Activated CD8-positive, alpha-beta memory T cell treated with anti-CD3 and anti-CD28 coated beads, Interleukin-2, amount 50 U/mL, for 1 hour (primary cell): ENCODE results near the gene CHN1.

Source experiments
- DNase-seq: peaks from one replicate; pipeline ENCODE4 v3.0.0-alpha.2; 2020; ENCODE audit errors: extremely low read depth

The CHN1 gene

DNA sequence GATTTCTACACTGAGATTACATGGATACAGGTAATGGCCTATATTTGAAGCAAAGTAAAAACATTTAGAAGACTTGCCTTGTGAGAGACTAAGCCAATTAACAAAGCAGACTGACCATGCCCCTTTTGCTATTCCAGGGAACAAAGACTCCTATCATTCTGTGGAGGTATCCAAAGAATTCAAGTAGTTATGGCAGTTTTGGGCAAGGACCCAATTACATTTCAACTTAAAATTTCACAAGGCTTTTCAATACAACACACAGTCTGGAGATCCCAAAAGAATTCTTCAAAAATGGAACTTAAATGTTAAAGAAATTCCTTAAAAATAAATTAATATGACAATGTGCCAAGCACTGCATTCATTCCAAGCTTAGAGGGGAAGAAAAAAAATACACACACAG, 131.7 kb downstream of the CHN1 start:
- DNase-seq: no peak

DNA sequence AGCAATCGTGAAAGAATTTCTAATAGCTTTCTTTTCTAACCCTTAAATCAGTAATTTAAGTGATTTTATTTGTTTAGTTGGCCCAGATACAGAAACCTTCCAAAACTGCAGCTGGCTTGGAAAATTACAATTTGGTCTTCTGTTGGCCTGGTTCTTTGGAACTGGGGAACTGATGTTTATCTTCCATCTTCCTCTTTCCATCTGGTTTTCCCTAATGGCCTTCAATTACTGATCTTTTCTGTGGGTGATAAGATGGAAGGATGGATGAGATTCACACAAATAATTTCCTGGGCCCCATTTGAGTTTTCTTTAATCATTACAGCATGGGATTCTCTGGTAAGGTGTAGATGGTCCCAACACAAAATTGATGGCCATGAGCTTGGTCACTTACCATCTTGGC, 134.4 kb downstream of the CHN1 start:
- no peak for DNase-seq

DNA sequence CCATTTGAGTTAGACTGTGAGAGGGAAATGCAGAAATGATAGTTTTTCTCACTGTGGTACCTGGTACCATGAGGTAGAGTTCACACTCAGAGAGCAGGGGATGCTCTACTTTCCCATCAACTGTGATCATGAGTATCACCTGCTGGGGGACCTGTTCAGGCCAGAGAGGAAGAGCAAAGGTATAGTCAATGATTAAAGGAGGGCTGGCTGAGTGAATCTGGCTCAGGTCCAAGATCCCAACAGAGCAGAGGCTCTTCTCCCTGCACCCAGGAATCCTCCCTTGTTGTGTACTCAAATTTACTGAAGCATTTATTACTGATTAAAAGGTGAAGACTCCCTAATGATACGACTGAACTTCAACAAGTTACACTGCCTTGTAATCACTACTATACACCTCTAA, 136.3 kb downstream of the CHN1 start:
- DNase-seq: no peak

DNA sequence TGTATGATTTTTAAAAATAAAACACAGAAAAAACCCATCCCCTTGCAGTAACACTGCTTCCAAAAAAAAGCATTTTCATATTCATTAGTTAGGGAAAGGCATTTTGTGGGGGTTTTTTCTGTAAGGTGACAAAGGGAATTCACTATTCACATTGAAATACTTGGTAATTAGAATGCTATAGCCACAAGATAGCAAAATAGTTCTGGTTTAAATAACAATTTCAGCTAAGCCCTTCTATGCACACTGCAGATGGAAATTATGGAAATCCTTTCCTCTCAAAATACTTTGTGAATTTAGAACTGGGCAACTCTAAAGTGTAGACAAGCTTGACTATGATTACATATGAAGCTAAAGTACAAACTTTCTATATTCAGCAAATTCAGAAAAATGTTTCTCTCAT, 138.8 kb downstream of the CHN1 start:
- DNase-seq: no peak

DNA sequence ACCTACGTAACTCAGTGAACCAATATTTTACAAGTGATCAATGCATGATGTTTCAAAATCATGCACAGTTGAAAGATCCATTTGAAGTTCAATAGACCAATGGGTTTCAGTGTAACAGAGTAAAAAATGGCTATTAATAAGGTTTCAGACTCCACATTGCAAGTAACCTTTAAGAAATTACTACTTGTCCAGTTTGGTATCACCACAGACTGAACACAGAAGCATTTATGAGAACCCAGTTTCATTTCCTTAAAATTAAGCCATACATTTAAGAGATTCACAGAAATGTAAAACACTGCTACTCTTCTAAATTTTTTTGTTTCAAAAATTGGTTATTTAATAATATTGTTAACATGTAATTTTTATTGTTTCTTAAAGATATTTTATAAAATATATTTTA, 142.0 kb downstream of the CHN1 start:
- DNase-seq: no peak

DNA sequence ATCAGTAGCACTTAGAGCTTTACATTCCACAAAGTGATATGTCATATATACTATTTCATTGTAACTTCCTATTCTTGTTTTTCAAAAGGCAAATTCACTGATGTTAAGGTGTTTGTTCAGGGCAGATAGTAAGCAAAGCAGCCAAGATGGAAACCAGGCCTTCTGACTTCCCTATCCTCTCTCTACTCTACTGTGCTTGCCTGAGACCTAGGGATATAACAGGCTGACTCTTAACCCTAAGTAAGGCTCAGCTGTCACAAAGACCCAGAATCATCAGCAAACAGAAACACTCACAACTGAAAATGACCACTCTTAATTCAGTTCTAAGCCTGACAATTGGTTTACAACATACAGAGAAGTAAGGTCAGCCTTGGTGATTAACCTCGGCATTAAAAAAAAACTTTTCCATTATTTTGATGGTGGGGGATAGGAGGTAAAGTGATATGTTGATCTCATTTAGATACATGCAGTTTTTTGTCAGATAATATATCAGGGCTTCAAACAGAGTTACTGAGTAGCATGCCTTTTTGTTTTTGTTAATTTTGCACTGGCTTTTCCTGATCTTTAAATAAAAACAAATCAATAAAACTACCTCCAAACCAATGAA, 145.5 kb downstream of the CHN1 start:
- no peak for DNase-seq

DNA sequence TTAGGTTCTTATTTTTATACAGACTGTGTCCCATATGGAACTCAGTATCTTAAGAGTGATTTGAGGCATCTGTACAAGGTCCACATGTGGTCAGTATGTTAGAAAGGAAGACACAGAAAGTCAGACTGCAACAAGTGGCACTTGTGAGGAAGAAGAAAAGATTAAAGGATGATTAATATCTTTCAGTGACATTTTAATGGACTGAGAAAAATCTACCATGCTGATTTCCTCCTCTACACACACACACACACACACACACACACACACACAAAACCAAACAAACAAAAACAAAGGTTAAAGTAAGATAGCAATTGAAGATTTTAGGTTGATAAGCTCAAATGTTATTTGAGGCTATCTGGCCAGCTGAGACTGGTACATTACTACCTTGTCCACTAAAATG, 146.4 kb downstream of the CHN1 start:
- no peak for DNase-seq

DNA sequence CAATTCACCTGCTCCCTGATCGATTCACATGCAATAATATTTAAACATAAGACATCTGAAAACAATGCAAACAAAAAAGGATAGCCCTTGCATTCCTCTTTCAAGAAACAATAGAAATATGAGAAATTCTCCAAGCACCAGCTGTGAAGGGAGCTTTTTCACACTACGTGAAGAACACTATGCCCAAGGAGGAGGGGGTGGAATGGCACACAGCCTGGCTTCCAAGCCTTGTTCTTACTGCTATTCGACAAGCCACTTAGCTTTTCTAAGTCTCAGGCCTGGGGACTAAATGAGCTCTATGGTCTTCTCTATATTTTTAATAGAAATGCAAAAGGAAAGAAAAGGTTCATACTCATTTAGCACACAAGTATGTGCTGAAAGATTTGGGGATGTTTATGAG, 148.7 kb downstream of the CHN1 start:
- DNase-seq: no peak

DNA sequence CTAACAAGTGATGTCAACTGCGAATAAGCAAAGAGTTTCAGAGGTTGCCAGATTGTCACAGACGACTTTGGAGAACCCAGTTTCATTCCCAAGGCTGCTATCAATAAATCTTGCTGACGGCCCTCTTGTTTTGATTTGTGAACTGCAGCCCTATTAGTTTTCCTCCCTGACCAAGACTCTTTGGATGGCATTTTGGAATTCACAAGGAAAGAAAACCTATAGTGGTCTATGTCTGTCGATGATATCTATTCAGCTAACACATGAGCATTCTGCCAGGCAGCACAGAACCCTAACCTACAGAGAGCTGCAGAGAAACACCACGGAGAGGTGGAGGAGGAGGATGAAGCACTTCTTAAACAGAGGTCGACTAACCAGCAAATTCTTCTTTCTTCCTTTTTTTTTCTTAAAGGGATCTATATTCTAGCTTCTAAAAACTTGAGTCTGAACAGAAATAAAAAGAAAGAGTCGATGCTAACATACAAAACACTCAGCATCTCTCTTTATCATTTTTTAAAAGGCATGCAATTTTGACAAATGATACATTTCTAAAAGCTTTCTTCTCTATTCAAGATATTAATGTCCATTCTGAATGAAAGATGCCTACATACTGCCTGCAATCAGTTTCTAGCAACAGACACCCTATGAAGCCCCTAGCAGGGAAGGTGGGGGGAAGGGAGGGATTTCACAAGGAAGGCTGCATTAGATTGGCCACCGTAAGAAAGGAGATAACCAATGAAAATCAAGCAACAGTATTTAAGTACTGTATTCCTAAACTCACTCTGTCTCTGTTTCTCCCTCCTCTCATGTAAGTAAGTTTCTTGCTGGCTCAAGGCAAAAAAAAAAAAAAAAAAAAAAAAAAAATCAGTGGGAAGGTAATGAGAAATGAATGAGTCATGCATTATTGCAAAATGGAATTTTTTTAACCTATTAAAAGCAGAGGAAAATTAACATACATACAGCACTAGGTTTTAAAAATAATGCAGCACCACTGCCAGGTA, 157.9 kb downstream of the CHN1 start:
- no peak for DNase-seq

DNA sequence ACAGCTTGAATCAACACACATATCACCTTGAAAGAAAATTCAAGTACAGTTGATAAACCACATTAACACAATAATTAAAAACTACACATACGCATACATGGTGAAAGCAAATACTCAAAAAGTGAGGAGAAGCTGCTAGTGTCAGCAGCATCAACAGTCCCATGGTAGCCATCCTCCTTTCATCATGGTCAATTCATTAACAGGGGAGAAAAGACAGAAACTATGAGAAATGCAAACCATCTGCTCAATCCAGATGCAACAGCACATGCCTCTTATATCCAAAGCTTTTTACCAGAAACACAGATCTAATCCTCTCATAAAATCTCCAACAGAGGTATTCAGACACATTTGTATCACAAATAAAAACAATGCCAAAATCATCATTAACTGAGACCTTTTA, 159.0 kb downstream of the CHN1 start:
- DNase-seq: no peak

DNA sequence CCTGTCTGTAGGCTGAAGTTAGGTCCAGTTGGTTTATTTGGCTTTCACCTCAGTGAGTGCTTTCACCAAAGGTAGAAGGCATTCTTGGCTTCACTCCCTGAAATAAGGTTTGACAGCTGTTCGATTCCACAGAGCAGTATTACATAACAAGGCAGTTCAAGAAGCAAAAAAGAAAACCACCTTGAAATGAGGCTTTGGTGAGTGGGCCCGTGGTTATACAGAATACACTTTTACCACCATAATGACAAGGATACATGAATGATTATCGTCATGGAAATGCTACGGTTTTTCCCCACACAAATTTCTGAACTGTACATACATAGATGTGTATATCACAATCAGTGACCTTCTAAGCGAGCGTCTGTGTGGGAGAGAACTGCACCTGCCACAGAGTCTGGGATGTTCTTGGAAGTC, 160.9 kb downstream of the CHN1 start:
- no peak for DNase-seq

DNA sequence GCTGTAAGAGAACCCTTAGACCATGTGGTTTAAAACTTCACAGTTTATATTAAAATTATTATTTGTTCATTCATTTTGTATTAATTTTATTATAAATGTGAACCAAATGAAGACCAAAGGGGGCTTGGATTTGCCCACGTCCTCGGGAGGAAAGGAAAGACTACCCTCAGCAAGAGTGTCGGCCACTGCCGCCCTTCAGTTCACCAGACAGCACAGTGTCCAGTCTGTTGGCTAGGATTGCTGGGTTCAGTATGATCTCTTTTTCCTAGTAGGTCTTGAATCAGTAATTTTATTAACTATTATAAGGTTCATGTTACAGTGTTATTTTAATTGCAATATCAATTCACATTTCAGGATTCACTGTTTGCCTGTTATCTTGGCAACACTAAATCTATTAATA, 162.7 kb downstream of the CHN1 start:
- no peak for DNase-seq

DNA sequence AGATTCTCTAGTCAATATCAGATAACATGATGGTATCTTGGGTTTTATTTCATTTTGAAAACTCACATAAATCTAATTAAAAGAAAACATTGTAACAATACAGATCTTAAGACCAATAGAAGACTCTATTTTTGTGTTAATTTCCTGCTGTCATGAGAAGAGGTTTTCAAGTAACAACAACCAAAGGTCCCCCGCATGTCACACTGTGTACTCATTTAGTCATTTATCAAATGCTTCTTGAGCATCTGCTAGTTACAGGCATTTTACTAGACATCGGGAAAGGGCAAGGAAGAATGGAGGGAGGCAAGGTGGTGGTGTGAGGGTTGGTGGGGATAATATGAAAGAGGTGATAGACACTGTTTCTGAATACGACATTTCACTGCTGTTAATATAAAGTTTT, 163.2 kb downstream of the CHN1 start:
- DNase-seq: no peak

DNA sequence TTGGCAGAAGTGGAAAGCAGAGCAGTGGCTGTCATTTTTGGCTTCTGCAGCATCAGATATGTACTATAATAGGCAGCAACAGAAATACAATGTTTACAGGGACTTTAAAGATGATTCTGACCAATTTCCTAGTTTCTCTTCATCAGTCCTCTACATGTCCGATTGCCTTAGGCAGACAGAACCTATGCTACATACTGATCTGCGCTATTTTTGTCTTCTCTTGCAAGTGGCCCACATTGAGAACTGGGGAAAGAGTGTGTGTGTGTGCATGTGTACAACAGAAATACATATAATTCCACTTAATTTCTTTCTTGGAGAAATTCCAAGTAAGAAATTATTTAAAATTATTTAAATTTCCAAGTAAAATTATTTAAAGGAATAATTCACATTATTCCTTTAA, 163.8 kb downstream of the CHN1 start:
- DNase-seq: no peak

DNA sequence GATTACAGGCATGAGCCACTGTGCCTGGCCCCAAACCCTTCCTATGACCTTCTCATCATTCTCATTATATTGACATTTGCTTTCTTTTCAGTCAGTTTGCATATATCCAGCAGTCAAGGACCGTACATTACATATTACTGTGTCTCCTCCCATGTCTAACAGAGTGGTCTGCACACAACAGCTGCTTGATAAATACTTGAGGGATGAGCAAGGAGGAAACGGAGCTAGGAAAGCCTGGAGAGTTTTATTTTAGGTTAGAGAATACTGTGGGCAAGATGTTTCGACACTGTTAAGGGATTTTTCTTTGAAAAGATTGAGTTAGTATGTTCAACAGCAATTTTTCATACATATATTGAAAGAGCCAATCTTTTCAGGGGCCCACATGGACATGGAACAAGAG, 164.7 kb downstream of the CHN1 start:
- DNase-seq: no peak

DNA sequence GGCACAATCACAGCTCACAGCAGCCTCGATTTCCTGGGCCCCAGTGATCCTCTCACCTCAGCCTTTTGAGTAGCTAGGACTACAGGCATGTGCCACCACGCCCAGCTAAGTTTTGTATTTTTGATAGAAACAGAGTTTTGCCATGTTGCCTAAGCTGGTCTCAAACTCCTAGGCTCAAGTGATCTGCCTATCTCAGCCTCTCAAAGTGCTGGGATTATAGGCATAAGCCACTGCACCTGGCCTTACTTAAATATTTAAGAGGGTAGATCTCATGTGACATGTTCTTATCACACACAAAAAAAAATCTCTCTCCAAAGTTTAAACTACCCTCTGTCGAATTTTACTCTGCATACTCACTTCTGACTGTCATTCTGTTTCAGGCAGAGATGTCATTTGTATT, 165.5 kb downstream of the CHN1 start:
- no peak for DNase-seq

DNA sequence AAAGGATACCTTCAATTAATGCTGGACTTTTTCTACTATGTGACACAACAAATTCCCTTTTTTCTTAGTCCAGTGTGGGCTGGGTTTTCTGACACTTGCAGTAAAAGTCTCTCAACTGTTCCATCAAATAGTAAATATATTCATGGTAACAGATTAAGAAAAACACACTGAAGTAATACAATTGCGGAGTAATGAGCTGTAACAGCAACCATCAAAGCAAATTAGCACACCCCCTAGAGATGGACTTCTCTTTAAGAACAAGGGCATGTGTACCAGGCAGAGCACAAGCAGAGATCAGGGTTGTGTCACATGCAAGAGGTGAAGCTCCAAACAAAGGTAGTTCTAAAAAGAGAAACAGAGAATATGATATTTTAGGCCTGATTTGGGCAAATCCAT, 168.2 kb downstream of the CHN1 start:
- DNase-seq: no peak

DNA sequence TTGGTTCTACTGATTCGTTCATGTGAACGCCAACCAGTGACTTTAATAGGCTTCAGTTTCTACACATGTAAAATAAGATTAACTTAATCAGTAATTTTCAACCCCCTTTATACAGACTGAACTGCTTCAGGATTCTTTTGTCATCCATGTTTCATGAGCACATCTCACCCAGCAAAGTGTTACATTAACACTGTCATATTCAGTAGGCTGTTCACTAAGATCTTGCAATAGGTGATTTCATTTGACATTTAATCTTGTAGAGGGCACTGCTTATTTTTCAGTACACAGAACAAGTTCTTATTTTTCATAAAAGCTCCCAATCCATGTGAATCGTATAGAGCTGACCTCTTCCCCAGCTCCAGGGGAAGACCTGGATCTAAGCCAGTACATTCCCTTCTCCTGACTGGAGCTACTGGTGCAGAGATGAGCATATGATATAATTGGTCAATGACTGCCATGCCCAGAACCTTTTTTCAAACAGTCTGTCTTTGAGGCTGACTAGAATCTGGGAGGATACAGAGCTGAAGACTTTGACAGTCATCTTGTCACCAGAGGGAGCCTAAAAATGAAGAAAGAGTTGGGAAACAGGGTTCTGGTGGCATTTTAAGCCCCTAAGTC, 168.7 kb downstream of the CHN1 start:
- no peak for DNase-seq

DNA sequence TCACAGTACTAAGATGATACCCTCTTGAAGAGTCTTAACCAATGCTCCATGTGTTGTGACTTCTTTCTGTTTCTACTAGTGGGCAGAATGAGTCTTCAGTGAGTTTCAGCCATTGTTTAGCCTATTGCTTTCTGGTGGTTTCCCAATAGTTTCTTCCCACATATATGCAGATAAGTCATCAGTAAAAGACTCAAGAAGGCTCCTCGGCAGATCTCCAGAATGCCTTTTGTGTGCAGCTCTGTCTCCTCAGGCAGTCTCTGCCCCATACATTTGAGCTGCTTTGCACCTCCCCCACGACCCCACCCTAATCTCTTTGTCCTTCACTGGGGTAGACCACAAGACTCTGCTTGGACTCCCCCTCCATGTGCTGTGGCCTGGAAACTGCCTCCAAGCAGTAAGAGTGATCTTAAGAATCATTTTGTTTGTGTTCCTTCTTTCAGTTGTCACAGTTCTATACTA, 169.4 kb downstream of the CHN1 start:
- no peak for DNase-seq

DNA sequence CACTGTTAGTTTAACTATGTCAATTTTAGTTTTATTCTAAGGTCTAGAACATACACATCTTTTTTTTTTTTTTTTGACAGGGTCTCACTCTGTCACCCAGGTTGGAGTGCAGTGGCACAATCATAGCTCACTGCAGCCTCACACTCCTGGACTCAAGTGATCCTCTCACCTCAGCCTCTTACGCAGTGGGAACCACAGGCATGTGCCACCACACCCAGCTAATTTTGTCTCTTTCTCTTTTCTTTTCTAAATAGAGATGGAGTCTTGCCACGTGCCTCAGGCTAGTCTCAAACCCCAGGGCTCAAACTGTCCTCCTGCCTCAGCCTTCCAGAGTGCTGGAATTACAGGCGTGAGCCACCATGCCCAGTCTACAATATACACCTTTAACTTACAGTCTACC, 171.4 kb downstream of the CHN1 start:
- DNase-seq: no peak

DNA sequence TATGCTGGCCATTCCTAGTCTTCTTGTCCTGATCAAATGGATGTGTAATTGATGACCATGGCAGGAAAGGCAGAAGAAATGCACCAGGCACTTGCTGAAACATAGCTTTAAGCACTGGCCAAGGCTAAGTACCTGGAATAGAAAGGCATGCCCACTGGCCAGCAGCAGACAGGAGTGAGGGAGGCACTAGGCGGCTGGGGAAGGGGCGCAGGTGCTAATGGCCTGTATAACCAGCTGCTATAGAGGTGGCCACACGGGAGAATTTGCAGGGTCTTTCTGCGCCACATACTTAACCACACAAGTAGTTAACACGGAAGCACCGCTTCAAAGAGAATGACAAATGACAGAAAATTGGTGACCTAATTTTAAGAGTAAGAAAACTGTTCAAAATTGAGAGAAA, 174.6 kb downstream of the CHN1 start:
- DNase-seq: no peak

DNA sequence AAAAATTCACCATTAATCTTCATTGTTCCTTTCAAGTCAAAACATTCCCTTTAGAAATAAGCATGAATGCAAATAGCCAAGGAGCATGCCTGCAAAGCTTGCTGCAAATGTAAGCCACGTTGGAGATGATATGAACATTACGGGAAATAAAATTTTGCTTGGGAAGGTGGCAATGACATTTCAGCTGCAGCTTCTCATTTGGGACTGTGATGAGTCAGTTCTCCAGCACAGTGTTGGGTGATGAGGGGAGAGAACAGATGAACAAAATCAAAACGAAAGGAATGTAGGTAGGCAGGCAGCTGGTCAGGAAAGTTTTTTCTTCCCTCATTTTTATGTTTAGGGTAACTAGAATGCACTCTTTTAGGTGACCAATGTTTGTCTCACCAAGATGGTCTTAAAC, 175.6 kb downstream of the CHN1 start:
- DNase-seq: no peak
